IPS DF 19.7 (cell line): ENCODE results near the gene IGFL1.
"Not testable (repeated sequence)": the region's sequence is repeated elsewhere in the genome, so short reads cannot be mapped to it uniquely, and the experiment has no call there.

Experiments used
- DNase-seq: peaks from one replicate; pipeline ENCODE4 v3.0.0-alpha.2; 2013; ENCODE audit warnings: low read depth, low spot score

IGFL1 gene

DNA sequence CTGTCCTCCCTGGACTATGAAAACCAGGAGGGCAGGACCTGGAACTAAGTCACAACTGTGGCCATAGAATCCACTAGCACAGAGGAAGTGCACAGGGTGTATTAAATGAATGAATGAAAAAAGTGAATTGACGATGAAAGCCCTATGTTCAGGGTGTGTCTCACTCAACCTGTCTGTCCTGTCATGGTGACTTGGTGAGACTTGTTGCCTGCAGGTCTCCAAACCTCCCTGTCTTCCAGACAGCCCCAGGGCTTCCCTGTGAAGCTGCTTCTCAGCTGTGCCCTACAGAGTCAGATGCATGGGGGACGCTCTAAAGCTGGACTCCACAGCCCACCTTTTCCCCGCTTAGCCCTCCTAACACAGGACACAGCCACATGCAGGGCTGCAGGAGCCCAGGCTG, 4.8 kb upstream of the IGFL1 start:
- no peak for DNase-seq

DNA sequence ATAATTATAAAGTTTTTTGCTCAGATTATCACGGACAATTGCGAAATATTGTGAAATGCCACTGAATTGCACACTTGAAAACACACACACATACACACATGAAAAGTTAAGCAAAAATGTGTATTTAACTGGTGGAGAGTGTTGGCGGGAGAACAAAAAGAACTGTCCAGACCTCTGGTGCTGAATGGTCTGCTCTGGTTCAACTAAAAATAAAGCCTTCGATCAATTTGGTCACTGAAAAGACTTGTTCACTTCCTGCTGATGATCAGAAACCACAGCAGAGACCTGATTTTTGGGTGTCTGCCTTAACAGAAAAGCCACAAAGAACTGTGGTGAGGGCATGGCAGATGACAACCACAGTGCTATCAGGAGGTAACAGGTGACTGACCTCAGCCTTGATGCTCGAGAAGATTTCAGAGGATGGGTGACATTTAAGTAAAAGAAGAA, 4.0 kb upstream of the IGFL1 start:
- DNase-seq = no peak

DNA sequence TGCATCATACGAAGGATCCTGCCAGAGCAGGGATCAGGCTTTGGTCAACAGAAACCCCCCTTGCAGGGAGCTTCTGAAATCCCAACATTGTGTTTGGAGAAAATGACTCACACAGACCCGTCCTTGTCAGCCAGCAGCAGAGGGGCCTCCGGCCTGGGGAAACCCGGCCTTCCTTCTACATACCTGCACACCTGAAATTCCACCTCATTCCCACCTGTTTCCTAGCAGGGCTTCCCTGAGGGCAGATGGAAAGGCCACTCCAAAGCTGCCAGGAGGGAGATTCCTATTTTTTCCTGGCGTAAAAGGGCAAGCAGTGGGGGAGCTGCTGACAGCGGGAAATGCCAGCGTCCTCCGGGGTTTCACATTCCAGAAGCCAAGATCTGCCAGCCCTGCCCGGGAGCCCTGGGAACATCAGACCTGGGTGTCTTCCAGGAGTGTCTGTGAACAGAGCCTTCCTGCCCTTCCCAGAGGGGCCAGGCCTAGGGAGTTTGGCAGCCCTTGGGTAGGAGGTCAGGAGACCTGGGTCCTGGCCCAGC, 3.0 kb upstream of the IGFL1 start:
- no peak for DNase-seq

DNA sequence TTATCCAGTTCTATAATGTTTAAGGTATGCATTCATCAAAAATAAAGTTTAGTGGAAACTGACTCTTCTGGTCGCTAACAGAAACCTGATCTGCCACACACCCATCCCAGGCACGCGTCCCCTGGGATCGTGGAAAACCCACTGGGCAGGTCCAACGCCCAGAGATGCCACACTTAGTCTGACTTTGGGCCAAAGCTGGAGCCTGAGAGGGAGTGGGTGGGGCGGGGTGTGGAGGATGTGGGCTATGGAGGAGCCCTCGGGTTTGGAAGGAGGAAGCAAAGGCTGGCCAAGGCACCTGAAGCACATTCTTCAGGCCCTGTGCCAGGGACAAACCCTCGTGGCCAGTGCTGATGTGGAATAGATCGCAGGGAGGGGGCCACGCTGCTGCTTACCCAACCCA, 2.5 kb downstream of the IGFL1 start:
- DNase-seq = no peak

DNA sequence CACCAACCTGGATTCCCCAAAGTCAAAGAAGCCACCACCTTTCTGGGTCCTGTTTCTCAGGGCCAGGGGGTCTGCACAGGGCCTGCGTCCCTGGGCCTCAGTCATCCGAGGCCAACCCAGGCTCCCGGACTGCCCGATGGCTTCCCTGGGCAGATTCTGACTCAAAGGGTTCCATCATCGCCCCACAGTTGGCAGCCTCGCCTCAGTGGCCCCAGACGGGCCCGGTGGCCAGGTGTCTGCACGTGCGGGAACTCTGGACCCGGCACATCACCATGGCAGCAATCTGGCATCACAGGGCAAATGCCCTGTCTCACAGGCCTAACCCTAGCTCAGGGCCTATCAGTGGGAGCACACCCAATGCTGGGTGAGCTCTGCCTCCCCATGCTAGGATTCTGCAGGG, 2.9 kb downstream of the IGFL1 start:
- DNase-seq = no peak

DNA sequence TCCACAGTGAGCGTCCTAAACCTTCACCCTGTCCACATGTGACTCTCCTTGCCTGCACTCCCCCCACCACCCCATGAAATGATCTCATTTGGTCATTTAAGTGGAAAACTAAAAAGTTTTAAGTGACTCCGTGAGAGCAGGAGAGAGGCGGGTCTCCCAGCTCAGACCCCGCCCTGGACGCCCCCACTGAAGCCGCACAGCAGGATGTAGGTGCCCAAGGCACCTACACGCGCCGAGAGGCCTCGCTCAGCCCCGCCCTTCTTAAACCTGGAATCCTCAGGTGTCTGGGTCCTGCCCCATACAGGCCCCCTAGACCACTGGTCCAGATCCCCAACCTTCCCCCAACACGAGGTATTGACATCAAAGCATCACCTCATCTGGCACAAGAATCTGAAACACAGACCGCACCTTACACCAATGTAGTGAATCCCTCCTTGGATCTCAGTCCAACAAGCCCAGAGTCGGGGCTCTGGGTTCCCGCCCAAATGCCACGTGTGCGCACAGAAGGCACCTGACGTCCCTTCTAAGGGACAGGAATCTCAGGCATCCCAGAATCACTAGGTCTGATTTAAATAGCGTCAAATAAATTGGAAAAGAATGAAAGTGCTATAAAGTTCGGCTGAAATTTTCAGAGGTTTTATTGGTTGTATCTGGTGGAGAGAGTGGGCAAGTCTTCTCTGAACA, 3.5 kb downstream of the IGFL1 start:
- DNase-seq = no peak

DNA sequence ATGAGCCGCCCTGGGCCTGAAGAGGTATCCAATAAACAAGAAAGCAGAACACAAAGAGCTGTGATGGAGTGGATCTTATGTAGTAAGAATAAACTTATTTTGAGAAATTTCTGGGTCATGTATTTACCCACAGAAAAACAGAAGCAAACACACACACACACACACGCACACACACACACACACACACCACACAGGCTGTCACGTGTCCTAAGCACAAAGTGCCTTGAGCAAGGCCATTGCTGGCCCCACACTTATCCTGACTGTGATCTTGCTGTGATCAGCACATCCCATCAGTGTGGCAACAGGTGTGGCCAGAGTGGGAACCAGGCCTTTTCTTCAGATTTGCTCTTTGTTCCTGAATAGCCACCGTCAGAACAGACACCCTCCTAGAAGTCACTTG, 4.3 kb downstream of the IGFL1 start:
- DNase-seq = not testable (repeated sequence)

DNA sequence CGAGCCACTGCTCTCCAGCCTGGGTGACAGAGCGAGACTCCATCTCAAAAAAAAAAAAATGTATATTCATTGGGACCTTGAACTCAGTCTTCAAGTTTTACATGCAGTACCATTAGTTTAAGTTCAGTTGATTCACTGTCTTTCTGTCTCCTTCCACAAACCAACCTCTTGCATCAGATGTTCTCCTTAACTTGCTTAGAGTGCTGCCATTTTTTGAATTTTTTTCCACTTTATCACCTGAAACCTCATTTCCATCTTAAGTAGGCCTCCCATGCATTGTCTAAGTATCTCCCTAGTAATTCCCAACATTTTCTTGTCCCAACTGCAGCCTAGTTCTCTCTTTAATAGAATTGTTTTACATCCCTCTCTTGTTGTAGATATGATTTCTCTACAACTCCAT, 8.6 kb downstream of the IGFL1 start:
- DNase-seq = not testable (repeated sequence)

DNA sequence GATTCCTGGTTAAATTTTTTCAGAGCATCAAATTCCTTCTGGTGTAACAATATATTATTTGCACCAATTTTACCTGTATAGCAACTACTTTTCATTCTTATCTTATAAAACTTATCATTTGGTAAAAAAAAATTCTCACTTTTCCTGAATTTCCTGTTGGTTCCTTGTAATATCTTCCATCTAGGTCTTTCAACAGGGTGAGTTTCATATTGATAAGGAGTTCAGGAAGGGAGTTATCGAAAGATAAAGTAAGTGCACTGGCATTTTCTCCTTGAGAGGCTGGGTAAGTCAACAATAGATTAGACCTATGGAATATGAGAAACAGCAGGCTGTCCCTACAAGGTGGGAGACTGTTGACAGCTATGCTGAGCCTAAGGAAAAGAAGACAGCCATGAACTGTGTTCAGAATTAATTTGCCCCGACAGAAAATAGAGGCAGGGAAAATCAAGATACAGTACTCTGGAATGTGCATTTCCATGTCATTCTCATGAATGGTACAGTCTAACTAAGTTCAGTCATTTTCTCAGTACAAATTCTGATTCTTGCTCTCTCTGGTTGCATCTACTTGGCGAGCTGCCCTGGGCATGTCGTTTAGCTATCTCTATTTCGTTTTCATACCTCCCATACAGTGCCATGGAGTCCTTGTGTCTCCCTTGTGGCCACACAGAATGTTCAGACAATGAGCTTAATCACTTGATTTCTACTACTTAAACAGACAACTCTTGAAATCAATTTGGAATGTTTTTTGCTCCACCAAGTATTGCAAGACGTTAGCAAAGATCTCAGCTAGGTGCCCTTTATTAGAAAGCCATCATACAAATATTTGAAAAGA, 9.9 kb downstream of the IGFL1 start:
- DNase-seq = no peak

DNA sequence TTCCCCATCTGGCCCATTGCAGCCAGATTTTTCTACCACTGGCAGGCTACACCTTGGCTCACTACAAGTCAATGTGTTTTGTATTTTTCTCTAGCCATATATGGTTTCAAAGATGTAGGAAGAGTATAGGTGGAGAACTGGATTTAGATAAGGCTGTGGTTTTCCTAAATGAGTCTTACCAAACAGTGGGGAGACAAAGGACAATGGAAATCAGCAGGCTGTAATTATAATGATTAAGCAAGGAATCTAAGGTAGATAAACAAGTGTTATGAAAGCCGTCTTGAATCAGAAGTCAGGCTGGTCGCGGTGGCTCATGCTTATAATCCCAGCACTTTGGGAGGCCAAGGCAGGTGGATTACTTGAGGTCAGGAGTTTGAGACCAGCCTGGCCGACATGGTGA, 11.2 kb downstream of the IGFL1 start:
- DNase-seq = no peak

DNA sequence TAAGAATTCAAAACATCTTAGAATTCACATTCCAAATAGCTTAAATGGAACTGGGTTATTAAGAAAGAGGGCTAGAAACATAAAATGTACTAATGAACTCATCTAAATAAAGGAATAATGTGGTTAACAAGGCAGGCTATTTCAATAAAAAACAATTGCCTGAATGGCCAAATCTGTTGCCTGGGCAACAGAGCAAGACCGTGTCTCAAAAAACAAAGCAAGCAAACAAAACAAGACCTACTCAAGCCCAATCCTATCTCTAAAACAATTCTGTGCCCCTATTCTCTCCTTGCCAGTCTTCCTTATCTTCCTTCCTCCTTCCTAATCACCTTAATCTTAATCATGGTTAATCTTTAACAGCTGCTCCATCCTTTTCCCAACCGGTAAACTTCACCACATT, 12.1 kb downstream of the IGFL1 start:
- no peak for DNase-seq

DNA sequence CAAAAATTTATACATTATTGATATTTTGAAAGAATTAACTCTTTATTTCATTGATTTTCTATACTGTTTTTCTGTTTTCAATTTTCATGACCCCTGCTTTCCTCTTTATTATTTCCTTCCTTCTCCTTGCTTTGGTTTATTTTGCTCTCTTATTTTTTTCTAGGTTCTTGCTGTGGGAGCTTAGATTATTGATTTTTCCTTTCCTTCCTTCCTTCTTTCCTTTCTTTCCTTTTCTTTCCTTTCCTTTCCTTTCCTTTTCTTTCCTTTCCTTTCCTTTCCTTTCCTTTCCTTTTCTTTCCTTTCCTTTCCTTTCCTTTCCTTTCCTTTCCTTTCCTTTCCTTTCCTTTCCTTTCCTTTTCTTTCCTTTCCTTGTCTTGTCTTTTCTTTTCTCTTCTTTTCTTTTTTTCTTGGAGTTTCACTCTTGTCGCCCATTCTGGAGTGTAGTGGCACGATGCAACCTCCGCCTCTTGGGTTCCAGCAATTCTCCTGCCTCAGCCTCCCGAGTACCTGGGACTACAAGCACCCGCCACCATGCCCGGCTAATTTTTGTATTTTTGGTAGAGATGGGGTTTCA, 13.6 kb downstream of the IGFL1 start:
- not testable (repeated sequence) for DNase-seq

DNA sequence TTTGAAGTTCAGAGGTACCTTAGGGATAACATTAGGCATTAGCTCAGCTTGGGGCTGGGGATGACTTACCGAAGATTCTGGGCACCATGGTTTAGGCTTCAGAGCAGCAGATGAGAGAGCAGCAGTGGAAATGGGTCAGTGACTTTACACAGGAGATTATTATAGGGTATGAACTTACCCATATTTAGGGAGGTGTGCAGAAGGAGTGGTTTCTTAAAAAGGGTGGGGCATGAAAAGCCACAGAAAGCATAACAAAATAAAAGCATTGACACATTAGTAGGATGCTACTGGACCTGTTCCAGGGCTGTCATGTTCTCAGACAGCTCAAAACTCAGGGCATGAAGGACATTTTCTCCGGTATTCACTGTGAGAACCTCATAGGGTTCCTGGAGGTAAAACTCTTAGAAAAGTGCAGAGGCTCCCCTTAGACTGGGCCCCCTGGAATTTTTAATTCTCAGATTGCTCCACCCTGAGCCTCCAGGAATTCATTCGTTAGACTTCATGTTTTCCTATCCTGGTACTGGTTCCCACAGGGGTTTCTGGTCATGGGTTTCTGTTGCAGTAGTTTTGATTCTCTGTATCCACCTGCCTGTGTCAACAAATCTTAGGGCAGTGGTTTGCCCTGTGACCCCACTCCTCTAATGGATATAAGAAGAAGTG, 20.7 kb downstream of the IGFL1 start:
- DNase-seq = no peak

DNA sequence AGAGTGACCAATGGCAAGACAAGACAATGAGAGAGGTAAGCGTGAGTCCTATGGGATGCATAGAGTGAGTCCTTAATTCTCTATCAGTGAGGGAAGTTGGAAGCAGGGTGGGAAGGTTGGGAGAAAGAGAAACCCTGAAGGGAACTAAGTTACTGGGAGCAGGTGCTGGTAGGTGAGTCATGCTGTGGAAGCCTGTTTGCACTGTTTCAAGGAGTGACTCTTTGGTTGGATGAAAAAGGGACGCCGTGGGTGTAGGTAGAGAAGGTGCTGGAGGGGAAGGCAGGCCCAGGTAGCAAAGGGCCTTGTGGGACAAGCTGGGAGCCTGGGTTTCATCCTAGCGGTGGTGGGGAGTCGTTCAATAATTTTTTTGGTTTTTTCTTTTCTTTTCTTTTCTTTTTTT, 21.9 kb downstream of the IGFL1 start:
- no peak for DNase-seq

DNA sequence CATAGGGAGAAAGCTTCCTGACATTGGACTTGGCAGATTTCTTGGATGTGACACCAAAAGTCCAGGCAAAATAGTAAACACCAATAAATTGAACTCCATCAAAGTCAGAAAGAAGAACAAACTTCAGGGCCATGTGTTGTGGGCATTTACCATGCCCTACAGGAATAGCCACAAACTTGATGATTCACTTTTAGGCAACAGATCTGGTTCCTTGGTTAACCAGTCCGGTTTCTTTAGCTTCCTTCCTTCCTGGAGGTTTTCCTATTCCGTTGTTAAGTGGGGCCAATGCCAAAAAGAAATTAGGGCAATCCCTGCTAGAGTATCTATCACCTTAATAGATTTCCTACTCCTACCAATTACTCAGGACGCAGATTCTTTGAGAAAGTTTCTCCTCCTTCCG, 25.2 kb downstream of the IGFL1 start:
- no peak for DNase-seq

DNA sequence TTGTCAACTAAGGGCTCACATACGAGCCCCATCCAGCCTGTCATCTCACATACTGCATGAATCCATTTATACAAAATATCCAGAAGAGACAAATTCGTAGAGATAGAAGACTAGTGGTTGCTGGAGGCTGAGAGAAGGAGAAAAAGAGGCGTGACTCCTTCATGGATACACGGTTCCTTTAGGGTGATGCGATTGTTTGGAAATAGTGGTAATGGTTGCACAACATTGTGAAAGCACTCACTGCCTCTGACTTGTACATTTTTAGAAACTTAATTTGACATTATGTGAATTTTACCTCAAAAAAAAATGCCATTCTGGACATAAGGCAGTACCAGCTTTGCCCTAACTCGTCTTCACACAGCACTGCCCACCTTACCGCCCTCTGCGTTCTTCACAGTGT, 27.3 kb downstream of the IGFL1 start:
- no peak for DNase-seq

DNA sequence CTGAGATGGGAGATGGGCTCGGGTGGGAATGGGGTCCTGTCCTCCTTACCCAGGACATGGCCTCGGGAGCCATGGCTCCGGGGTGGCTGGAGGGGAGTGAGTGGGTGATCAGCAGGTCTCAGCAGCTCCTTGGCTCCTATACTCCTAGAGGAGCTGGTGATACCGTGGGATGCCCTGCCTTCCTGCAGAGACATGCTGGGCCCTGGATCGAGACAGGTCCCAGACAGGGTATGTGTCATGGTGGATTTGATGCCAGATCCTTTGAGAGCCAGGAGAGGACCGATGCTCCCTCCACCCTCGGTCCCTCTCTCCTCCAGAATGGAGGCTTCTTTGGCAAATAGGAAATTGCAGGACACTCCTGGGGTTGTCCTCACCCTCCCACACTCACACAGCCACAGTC, 32.0 kb downstream of the IGFL1 start:
- DNase-seq = not testable (repeated sequence)

DNA sequence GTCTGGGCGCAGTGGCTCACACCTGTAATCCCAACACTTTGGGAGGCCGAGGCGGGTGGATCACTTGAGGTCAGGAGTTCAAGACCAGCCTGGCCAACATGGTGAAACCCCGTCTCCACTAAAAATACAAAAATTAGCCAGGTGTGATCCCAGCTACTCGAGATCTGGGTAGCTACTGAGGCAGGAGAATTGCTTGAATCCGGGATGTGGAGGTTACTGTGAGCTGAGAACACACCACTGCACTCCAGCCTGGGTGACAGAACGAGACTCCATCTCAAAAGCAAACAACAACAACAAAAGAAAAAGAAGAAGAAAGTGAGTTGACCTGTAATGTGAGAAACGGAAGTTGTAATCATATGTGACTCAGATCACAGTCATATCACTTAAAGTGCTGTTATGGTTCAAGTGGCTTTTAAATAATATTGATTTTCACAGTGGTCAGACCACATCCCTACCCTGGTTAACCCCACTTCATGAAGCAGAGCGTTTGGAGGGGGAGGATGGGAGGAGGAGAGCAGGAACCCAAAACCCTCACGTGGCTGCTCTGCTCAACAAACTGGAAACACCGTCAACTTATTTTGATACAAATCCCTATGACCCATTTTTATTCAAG, 33.2 kb downstream of the IGFL1 start:
- DNase-seq = not testable (repeated sequence)

DNA sequence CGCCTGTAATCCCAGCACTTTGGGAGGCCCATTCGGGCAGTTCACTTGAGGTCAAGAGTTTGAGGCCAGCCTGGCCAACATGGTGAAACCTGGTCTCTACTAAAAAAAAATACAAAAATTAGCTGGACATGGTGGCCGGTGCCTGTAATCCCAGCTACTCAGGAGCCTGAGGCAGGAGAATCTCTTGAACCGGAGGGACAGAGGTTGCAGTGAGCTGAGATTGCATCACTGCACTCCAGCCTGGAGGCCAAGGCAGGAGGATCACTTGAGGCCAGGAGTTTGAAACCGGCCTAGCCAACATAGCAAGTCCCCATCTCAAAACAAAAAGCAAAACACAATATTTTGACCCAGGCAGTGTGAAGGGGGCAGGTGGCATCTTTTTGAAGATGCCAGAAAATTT, 35.3 kb downstream of the IGFL1 start:
- not testable (repeated sequence) for DNase-seq

DNA sequence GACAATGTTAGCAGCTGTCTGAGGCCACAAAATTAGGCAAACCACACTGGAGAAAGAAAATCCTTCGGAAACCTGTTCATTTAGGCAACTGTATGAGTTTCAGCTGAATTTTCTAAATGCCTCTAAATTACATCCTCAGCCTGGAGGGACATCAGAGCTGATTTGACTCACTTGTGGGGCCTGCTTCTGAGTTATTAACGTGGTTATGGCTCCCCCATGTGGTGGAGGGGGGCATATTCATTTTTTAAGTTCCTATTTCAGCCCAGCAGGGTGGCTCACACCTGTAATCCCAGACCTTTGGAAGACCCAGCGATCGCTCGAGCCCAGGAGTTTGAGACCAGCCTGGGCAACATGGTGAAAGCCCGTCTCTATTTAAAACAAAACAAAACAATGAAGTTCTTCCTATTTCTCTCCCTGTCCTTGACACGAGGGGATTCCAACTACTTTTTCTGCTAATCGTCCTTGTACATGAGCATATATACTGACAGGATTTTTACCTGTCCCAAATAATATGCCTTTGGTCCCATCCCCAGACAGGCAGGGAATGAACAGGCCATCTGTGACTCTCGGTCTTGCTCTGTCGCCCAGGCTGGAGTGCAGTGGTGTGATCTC, 35.8 kb downstream of the IGFL1 start:
- DNase-seq = peak; percentile 61

DNA sequence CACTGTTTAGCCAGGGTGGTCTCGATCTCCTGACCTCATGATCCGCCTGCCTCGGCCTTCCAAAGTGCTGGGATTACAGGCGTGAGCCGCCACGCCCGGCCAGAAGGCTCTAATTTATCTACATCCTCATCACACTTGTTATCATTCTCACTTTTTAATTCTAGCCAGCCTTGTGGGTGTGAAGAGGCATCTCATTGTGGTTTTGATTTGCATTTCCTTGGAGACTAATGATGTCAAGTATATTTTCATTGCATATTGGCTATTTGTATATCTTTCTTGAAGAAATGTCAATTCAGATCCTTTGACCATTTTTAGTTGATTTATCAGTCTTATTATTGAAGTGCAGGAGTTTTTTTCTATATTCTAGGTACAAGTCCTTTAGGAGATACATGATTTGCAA, 39.6 kb downstream of the IGFL1 start:
- no peak for DNase-seq
